Cardiac fibroblast (primary cell): ENCODE results near the gene ENAM.

Experiments used
- DNase-seq, 2 donors: peaks; one replicate each; pipeline versions ENCODE4 v3.0.0 to v3.0.0-alpha.2; 2010; ENCODE audit warnings: low read depth in 2 of 2
- H3K4me3 ChIP-seq, 2 donors: replicated peaks in 1 of 2; 1 replicate in 1 of 2; 2 replicates in 1 of 2; pipeline ENCODE4 v1.5.1; 2011; ENCODE audit warnings: low read depth in 2 of 2, low read length in 2 of 2, mild to moderate bottlenecking in 2 of 2, moderate library complexity in 1 of 2
- CTCF ChIP-seq: IDR thresholded peaks from one replicate; pipeline ENCODE4 v1.5.1; 2011; ENCODE audit warnings: low read depth, mild to moderate bottlenecking, low read length, inconsistent platforms

Gene ENAM, protein sequence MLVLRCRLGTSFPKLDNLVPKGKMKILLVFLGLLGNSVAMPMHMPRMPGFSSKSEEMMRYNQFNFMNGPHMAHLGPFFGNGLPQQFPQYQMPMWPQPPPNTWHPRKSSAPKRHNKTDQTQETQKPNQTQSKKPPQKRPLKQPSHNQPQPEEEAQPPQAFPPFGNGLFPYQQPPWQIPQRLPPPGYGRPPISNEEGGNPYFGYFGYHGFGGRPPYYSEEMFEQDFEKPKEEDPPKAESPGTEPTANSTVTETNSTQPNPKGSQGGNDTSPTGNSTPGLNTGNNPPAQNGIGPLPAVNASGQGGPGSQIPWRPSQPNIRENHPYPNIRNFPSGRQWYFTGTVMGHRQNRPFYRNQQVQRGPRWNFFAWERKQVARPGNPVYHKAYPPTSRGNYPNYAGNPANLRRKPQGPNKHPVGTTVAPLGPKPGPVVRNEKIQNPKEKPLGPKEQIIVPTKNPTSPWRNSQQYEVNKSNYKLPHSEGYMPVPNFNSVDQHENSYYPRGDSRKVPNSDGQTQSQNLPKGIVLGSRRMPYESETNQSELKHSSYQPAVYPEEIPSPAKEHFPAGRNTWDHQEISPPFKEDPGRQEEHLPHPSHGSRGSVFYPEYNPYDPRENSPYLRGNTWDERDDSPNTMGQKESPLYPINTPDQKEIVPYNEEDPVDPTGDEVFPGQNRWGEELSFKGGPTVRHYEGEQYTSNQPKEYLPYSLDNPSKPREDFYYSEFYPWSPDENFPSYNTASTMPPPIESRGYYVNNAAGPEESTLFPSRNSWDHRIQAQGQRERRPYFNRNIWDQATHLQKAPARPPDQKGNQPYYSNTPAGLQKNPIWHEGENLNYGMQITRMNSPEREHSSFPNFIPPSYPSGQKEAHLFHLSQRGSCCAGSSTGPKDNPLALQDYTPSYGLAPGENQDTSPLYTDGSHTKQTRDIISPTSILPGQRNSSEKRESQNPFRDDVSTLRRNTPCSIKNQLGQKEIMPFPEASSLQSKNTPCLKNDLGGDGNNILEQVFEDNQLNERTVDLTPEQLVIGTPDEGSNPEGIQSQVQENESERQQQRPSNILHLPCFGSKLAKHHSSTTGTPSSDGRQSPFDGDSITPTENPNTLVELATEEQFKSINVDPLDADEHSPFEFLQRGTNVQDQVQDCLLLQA

DNA sequence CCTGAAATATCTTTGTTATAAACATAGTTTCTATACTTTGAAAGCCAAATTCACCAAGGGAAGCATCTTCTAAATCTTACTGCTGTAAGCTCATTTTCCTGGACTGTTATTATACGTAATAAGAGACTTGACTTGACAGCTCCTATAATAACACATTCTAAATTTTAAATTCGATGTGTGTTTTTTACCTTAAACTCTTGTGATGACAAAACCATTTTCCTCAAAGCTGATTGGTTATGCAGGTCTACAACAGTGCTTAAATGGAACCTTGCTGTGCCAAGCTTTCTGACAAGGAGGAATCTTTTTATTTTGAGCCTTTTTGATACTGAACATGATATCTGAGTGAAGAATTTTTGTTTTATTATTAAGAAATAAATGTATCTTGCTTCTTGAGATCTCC is at the start of gene ENAM:
Gene ENAM (plus strand): TSS at position 301 of the 400 bp plus-strand sequence. CDS start 757 bp downstream, outside the sequence.
- no peak for TF ChIP-seq CTCF
- DNase-seq, result no peak
- no peak within 1 kb of the TSS for H3K4me3 ChIP-seq

GRCh38 chr4:70581980-70582379 is 46.6 kb upstream of the ENAM start:
- H3K4me3 ChIP-seq, result no peak overlapping the region
- DNase-seq, result no peak
- TF ChIP-seq CTCF, result no peak

GRCh38 chr4:70583952-70584834 is 44.4 kb upstream of the ENAM start:
- DNase-seq, result no peak
- H3K4me3 ChIP-seq, result no peak overlapping the region
- no peak for TF ChIP-seq CTCF

- TF ChIP-seq CTCF, result no peak
- DNase-seq, result no peak
- H3K4me3 ChIP-seq, result no peak overlapping the region
Observed at GRCh38 chr4:70586841-70587240, 41.7 kb upstream of the ENAM start.

- TF ChIP-seq CTCF, result no peak
- no peak for DNase-seq
- no peak overlapping the region for H3K4me3 ChIP-seq
Observed at GRCh38 chr4:70589785-70590184, 38.8 kb upstream of the ENAM start.

GRCh38 chr4:70591955-70592582 is 36.5 kb upstream of the ENAM start, which contains the start of gene AMBN:
AMBN (plus strand) TSS chr4:70592256; CDS start chr4:70592359, 103 bp downstream.
- no peak for DNase-seq
- H3K4me3 ChIP-seq, result no peak within 1 kb of the TSS
- no peak for TF ChIP-seq CTCF
